ENCODE measurements around the gene ZBTB34.

DNA sequence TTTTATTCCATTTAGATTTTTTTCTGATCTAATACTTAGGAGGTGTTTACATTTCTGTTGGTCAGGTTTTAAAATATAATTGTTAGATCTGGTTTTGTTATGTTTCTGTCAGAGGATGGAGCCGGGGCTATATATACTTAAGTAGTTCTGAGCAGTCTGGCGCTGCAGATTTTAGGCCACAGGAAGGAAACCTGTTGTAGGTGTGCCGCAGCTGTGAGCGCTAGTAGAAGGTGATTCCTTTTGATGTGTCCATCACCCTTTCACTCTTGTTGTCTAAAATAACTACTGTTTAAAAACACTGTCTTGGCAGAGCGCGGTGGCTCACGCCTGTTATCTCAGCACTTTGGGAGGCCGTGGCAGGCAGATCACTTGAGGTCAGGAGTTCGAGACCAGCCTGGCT, 17.0 kb downstream of the ZBTB34 start:
- TF ChIP-seq, protein P1, sequence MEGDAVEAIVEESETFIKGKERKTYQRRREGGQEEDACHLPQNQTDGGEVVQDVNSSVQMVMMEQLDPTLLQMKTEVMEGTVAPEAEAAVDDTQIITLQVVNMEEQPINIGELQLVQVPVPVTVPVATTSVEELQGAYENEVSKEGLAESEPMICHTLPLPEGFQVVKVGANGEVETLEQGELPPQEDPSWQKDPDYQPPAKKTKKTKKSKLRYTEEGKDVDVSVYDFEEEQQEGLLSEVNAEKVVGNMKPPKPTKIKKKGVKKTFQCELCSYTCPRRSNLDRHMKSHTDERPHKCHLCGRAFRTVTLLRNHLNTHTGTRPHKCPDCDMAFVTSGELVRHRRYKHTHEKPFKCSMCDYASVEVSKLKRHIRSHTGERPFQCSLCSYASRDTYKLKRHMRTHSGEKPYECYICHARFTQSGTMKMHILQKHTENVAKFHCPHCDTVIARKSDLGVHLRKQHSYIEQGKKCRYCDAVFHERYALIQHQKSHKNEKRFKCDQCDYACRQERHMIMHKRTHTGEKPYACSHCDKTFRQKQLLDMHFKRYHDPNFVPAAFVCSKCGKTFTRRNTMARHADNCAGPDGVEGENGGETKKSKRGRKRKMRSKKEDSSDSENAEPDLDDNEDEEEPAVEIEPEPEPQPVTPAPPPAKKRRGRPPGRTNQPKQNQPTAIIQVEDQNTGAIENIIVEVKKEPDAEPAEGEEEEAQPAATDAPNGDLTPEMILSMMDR (IDR thresholded peaks at IDR 0.05; ENCODE audit: low read depth, low read length) = no peak
- no peak for TF ChIP-seq EZH2phosphoT487 (IDR thresholded peaks at IDR 0.05; ENCODE audit: low read depth)

Measured in OCI-LY3 (cell line).